Stimulated activated CD4-positive, alpha-beta T cell treated with anti-CD3 and anti-CD28 coated beads, Interleukin-1b, Interleukin-23, amount 100 ng/mL, for 1 hour (primary cell): Measurements from ENCODE around the gene GLRA2.

Experiments used
- DNase-seq, 2 donors: peaks; one replicate each; pipeline ENCODE4 v3.0.0-alpha.2; 2020; ENCODE audit warnings: low read depth in 2 of 2

The GLRA2 gene

DNA sequence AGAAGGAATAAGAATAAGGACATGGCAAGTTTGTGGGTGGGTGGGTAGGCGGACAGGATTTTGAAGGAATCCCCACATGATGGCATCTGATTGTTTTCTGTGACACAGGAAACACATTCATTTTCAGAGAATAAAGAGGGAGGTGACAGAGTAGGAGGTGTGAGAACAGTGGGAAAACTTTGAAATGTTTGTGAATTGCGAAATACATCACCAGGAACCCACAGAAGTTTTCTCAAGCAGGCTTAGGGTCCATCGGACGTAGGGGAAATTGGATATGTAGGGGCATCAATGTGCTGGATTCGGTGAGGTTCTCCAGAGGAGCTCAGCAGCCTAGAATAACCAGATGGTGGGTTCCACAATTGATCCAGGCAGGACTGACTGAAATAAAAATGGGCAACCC is 171.6 kb downstream of the GLRA2 start:
- no peak for DNase-seq

DNA sequence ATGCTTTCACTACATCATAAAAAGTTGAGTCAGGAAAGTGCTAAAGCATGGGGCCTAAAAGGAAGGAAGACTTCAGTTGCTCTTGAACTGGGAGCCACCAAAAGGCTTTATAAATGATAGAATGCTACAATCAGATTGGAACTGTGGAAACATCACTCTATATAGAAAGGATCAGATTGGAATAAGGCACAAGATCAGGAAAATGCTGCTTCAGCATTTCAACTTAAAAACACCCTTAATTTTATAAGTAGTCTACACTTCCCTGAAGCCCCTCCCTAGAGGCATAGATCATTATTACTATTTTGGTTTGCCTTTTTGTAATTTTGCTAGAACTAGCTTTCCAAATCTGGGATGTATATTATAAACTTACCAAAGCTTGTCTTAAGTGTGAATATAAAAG is 172.8 kb downstream of the GLRA2 start:
- DNase-seq: no peak

DNA sequence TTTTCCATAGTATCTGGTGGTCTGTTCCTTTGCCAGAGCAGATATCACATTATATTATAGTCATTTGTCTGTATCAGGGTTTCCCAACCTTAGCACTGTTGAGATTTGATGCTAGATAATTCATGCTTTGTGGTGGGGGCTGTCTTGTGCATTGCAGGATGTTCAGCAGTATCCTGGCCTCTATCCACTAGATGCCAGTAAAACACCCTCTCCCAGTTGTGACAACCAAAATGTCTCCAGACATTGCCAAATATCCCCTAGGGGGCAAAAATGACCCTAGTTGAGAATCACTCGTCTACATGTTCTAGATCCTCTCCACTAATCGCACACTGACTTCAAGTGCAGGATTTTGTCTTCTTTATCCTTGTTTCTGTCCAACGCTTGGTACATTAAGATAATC is 182.8 kb downstream of the GLRA2 start:
- no peak for DNase-seq

DNA sequence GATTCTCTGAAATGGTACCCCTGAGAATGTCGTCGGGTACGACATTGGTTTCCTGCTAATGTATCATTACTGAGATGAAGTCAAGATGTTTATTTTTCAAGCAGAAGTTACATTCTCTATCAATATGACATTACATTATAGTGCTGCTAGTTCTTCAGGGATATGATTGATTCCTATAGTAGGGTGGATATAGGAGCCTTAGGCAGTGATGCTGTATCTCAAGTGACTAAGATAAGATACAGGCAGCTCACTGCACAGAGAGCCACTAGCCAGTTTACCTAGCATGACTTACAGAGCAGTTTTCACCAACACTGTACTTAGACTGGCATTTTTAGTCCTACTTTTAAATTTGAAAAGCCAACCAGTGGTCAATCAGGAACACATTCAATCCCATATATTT is 188.6 kb downstream of the GLRA2 start:
- no peak for DNase-seq

DNA sequence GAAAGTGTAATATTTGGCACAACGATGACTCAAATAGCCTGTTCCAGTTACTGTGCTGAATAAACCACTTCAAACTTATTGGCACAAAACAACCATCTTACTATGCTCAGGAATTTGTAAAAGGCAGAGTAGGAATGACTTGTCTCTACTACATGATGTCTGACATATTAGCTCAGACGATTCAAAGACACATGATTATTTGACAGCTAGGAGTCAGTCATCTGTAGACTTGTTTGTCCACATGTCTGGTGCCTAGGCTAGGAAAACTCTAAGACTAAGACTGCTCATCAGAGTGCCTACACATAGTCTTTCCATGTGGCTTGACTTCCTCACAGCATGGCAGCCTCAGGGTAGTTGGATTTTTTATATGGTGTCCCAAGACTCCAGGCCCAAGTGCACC is 189.1 kb downstream of the GLRA2 start:
- no peak for DNase-seq

DNA sequence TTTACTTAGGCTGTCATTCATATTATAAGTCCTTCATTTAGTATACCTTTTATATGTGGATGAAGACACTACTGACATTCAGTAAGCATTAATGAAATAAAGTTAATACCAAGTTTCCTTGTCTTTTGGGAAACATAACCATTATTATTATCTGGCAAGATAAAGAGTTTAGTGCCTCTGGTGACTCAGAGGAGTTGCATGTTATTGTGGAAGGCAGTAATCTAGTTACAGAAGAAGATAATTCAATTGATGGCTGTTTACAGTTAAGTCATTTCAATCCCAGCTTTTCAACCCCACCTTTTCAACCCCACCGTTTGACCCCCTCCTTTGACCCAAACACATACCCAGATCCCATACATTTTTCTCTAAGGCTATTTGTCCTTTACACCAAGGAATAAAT is 199.7 kb downstream of the GLRA2 start:
- DNase-seq: no peak

DNA sequence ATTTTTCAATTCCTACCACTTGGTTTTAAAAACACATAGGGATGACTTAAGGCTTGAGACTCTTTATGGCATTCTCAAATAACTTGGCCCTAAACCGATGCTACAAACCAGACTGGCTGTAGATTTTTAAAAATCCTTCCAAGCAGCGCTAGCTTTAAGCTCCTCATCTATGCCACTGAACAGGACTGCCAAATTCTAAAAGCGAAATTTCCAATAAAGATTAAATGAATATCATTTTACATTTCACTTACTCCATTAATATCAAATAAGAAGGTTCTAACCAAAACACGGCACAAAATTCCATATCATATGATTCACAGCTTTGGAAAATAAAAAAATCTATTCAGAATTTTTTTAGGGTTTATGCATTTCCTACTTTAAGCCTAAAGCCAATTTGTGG is 209.3 kb downstream of the GLRA2 start:
- no peak for DNase-seq

DNA sequence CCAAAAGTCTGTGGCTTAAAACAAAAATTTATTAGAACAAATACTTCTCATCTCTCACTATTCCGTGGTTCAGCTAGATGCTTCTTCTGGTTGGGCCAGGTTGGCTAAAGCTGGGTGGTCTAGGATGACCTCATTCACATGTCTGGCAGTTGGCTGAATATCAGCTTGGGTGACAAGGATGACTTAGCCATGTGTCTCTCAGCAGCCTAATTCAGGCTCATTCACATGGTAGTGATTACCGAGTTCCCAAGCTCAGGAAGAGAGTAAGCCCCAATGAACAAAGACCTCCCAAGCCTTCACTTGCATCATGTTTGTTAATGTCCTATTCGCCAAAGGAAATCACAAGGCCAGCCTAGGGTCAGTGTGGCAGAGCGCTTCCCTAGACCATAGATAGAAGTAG is 224.1 kb downstream of the GLRA2 start:
- no peak for DNase-seq

DNA sequence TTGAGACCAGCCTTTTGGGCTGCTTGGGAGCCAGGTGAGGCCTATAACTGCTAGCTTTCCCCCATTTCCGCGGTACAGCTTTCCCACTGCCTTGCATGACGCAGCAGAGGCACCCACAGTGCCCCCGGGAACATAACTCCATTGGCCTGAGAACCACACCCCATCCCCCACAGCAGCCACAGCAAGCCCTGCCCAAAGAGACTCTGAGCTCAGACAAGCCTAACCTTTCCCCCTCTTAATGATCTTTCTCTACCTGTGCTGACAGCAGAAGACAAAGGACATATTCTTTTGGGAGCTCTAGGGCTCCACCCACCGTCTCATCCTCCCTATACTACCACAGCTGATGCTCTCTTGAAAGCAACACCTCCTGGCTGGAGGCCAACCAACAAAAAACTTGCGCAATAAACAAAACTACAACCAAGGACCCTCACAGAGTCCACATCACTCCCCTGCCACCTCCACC is 228.7 kb downstream of the GLRA2 start:
- no peak for DNase-seq

DNA sequence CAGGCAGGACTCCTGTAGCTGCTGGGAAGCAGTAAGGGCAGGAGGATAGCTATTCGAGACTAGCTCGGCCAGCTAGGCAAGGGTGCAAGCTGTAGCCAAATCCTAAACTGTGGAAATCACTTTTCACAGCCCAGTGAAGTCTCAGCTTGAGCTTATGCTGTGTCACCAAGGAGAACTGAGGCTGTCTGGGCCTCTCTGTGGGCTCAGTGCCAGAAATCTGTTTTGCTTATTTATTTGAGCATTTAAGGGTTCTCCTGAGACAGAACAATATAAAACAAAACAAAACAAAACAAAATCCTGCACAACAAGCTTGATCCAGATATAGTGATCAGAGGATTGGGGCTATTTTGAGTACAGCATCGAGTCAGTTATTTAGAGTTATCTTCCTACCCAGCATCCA is 246.1 kb downstream of the GLRA2 start:
- no peak for DNase-seq

DNA sequence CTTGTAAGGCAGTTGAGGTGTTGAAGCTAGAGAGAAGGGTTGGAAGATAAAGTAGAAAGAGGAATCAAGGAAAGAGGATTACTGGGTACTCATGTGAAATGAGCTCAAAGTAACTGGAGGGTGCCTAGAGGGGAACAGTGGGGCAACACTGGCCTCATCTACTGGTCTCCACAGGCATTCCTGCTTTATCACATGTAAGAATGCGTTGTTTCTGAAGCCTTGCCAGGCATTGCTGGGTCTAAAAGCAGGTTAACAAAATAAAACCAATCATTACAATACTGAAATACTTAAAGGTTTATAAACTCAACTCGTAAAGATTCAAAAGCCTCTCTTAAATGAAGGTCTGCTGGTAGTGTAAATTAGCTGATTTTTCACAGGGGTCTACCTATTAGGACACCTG is 247.6 kb downstream of the GLRA2 start:
- no peak for DNase-seq

DNA sequence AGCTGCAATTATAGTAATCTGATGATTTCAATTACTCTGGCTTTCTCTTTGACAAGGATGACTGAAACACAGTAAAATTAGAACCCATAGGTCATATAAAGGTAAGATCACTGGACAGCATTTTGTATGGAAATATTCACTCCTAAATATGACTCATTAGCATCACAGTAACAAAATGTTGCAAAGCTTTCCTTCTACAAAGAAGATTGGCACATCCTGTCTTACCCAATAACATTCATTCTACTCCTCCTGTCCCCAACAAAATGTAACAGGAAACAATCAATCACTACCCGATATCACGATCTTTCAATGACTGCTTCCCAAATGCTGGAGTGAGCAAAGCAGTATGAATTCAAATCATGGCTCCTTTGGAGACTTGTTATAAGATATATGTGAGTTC is 248.2 kb downstream of the GLRA2 start:
- no peak for DNase-seq

DNA sequence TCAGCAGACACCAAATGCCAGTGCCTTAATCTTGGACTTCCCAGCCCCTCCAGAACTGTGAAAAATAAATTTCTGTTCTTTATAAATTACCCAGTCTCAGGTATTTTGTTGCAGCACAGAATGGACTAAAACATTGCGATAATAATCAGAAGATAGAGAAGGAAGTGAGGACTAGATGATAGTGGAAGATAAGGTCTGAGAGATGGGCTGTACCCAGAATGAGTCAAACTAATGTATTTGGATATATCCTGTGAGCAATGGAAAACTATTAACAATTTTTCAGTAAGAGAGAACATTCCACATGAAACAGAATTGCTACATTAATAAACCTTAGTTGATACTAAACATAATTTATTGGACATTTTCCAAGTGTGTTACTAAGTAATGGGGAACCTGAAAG is 250.2 kb downstream of the GLRA2 start:
- DNase-seq: no peak
